Measurements from ENCODE around the gene FIGNL1. TPM values are rescaled to one million over a fixed set of nuclear protein-coding genes. Genes with fewer than 3 reads are reported as not detected.
"Not testable (repeated sequence)": the region's sequence is repeated elsewhere in the genome, so short reads cannot be mapped to it uniquely, and the experiment has no call there.

The FIGNL1 gene
- total RNA-seq, 5 donors from 2014 or later (not counting 1 experiment from before 2014, with no cell fraction given): 10.3 to 17.1 (median 14.5) TPM

DNA sequence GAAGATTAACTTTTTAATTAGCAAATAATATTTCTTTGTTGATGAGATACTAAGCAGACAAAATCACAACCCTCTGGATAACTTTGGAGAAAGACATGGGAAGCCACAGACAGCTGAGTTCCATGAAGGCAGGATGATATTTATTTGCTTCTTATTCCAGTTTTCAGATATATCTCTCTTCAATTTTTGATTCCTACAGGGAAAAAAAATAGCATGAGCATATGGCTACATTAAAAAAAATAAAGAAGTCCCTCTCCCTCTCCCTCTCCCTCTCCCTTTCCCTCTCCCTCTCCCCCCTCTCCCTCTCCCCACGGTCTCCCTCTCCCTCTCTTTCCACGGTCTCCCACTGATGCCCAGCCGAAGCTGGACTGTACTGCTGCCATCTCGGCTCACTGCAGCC is 8.5 kb upstream of the FIGNL1 start:
- H3K9me3 ChIP-seq; H3K27me3 Mint-ChIP-seq; DNase-seq; CTCF ChIA-PET; H3K4me1 Mint-ChIP-seq; H3K4me3 ChIP-seq (ENCODE audit: control insufficient read depth in 1 of 2, extremely low read depth in 1 of 2, low read length in 1 of 2); H3K4me1 ChIP-seq (ENCODE audit: control insufficient read depth in 1 of 2, extremely low read depth in 1 of 2, insufficient read depth in 2 of 2, low read length in 2 of 2); H3K27ac Mint-ChIP-seq; H3K27me3 ChIP-seq (replicated peaks in 1 of 2; ENCODE audit: control insufficient read depth in 2 of 2, extremely low read depth in 1 of 2, insufficient read depth in 2 of 2, low read length in 1 of 2); H3K9me3 Mint-ChIP-seq; H3K36me3 ChIP-seq (ENCODE audit: control insufficient read depth in 2 of 2, extremely low read depth in 1 of 2, insufficient read depth in 1 of 2, low read length in 1 of 2); H3K27ac ChIP-seq (ENCODE audit: low read length); H3K36me3 Mint-ChIP-seq; H3K4me3 Mint-ChIP-seq; ATAC-seq (replicated peaks in 1 of 4): not testable (repeated sequence)
- POLR2A ChIA-PET: interaction anchor here in 1 of 2 donors (0.7 kb wide), 1 partner anchor 361 kb away, joined by 5 read pairs; no protein-coding TSS in a partner anchor
- no CpG with 5 or more reads among the region's 4 CpGs for WGBS (ENCODE audit: insufficient coverage)

DNA sequence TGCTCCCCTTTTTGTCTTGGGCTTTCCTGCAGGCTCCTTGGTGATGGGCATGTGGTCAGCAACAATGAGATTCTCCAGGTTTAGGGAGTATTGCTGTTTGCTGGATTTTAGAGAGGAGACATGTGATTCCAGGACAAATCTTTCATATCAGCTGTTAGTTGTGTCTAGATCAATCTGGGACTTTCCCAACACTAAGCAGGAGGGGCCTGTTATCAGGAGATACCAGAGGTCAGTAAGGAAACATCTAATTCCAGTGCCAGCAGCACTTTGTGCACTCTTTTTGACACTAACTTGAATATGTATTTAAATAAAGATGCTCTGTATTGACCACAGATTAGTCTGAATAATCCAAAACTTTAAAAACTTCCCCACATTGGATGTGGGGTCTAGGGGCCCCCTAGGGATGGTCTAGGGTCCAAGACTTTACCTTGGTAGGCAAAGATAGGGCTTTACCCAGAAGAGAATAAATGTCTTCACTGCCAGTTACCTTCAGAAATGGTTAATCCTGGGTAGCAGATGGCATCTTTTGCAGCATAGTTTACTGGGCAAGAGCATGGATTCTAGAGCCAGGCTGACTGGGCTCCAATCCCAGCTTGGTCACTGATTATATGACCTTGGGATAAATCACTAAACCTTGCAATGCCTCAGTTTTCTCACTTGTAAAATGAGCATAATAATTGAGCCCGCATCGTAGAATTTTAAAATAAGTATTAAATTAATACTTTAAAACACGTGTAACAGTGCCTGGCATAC is 6.4 kb upstream of the FIGNL1 start:
- CTCF ChIA-PET: no interaction called here
- no peaks in the 10 kb centered on the region for H3K9me3 ChIP-seq
- no peaks in the 10 kb centered on the region for H3K36me3 ChIP-seq (ENCODE audit: control insufficient read depth in 2 of 2, extremely low read depth in 1 of 2, insufficient read depth in 1 of 2, low read length in 1 of 2)
- Mint-ChIP-seq H3K27ac (no peak overlapping the region), H3K27me3 (peaks cover 5 to 6% of the 10 kb centered on the region in 2 donors), H3K4me1 (no peaks in the 10 kb centered on the region), H3K36me3 (no peaks in the 10 kb centered on the region), H3K4me3 (no peak overlapping the region), H3K9me3 (no peaks in the 10 kb centered on the region)
- H3K4me1 ChIP-seq (ENCODE audit: control insufficient read depth in 1 of 2, extremely low read depth in 1 of 2, insufficient read depth in 2 of 2, low read length in 2 of 2): no peaks in the 10 kb centered on the region
- ATAC-seq (replicated peaks in 1 of 4) (no peak), DNase-seq (no peak)
- no CpG with 5 or more reads among the region's 3 CpGs for WGBS (ENCODE audit: insufficient coverage)
- H3K27ac ChIP-seq (ENCODE audit: low read length): no peak overlapping the region
- POLR2A ChIA-PET: no interaction called here
- H3K4me3 ChIP-seq (ENCODE audit: control insufficient read depth in 1 of 2, extremely low read depth in 1 of 2, low read length in 1 of 2): no peak overlapping the region
- no peaks in the 10 kb centered on the region for H3K27me3 ChIP-seq (replicated peaks in 1 of 2; ENCODE audit: control insufficient read depth in 2 of 2, extremely low read depth in 1 of 2, insufficient read depth in 2 of 2, low read length in 1 of 2)

DNA sequence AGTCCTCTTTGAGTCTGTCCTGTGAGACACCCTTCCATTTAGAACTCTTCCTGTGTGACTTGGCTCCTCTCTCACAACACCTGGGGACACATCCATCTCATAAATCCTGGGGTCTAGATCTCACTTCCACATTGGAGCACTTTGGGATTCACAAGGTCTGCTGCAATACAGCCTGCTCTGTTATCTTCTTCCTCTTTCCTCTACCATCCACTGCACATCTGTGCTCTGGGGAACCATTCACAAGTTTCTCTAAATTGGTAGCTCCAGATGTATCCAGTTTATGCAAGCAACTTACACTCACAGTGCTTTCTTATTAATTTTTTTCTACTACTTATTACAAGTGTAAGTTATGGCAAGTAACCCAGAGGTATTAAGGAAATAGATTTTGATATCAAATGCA is 5.5 kb upstream of the FIGNL1 start:
- Mint-ChIP-seq H3K27ac (no peak overlapping the region), H3K9me3 (no peaks in the 10 kb centered on the region)

DNA sequence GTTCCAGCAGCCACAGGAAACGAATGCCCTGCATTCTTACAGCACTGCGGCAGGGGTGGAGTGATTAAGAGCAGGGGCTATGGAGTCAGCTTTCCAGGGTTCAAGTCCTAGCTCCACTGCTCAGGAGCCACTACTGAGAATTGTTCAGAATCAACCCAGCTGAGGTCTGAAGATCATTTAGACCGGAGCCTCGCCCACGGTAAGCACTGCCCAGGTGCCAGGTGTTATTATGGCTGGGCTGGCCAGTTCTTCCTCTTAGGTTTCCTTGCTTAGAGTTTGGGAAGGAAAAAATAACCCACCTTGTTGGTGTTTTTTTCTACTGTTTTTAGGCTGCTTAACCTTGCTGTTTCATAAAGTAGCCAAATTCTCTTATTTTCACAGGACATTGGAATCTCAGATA is 4.8 kb upstream of the FIGNL1 start:
- Mint-ChIP-seq H3K27me3 (peaks cover 4 to 6% of the 10 kb centered on the region in 2 donors), H3K4me1 (peaks cover 8 to 13% (median 11%) of the 10 kb centered on the region in 3 donors), H3K27ac (no peak overlapping the region), H3K9me3 (no peaks in the 10 kb centered on the region), H3K4me3 (no peak overlapping the region), H3K36me3 (no peaks in the 10 kb centered on the region)
- Histone ChIP-seq H3K27me3 (replicated peaks in 1 of 2; ENCODE audit: control insufficient read depth in 2 of 2, extremely low read depth in 1 of 2, insufficient read depth in 2 of 2, low read length in 1 of 2) (no peaks in the 10 kb centered on the region), H3K9me3 (no peaks in the 10 kb centered on the region), H3K4me3 (ENCODE audit: control insufficient read depth in 1 of 2, extremely low read depth in 1 of 2, low read length in 1 of 2) (no peak overlapping the region), H3K36me3 (ENCODE audit: control insufficient read depth in 2 of 2, extremely low read depth in 1 of 2, insufficient read depth in 1 of 2, low read length in 1 of 2) (no peaks in the 10 kb centered on the region), H3K27ac (ENCODE audit: low read length) (no peak overlapping the region), H3K4me1 (ENCODE audit: control insufficient read depth in 1 of 2, extremely low read depth in 1 of 2, insufficient read depth in 2 of 2, low read length in 2 of 2) (peaks cover 2 to 9% of the 10 kb centered on the region in 2 experiments)
- POLR2A ChIA-PET: no interaction called here
- DNase-seq (no peak), ATAC-seq (replicated peaks in 1 of 4) (no peak)
- CTCF ChIA-PET: no interaction called here
- no CpG with 5 or more reads among the region's 5 CpGs for WGBS (ENCODE audit: insufficient coverage)

More for the DNA sequence above, 5.5 kb upstream of the FIGNL1 start:
- no peaks in the 10 kb centered on the region for H3K27me3 ChIP-seq (replicated peaks in 1 of 2; ENCODE audit: control insufficient read depth in 2 of 2, extremely low read depth in 1 of 2, insufficient read depth in 2 of 2, low read length in 1 of 2)
- Mint-ChIP-seq H3K4me3 (no peak overlapping the region), H3K36me3 (no peaks in the 10 kb centered on the region), H3K4me1 (peaks cover 7 to 9% (median 8%) of the 10 kb centered on the region in 3 donors), H3K27me3 (peaks cover 4 to 6% of the 10 kb centered on the region in 2 donors)
- CTCF ChIA-PET: no interaction called here
- no peaks in the 10 kb centered on the region for H3K36me3 ChIP-seq (ENCODE audit: control insufficient read depth in 2 of 2, extremely low read depth in 1 of 2, insufficient read depth in 1 of 2, low read length in 1 of 2)
- H3K4me1 ChIP-seq (ENCODE audit: control insufficient read depth in 1 of 2, extremely low read depth in 1 of 2, insufficient read depth in 2 of 2, low read length in 2 of 2): peaks cover 2 to 4% of the 10 kb centered on the region in 2 experiments
- H3K27ac ChIP-seq (ENCODE audit: low read length): no peak overlapping the region
- H3K9me3 ChIP-seq: no peaks in the 10 kb centered on the region
- ATAC-seq (replicated peaks in 1 of 4) (no peak), DNase-seq (no peak)
- POLR2A ChIA-PET: interaction anchor here in 1 of 2 donors (0.7 kb wide), 1 partner anchor 399 kb away, joined by 3 read pairs; no protein-coding TSS in a partner anchor
- no peak overlapping the region for H3K4me3 ChIP-seq (ENCODE audit: control insufficient read depth in 1 of 2, extremely low read depth in 1 of 2, low read length in 1 of 2)

DNA sequence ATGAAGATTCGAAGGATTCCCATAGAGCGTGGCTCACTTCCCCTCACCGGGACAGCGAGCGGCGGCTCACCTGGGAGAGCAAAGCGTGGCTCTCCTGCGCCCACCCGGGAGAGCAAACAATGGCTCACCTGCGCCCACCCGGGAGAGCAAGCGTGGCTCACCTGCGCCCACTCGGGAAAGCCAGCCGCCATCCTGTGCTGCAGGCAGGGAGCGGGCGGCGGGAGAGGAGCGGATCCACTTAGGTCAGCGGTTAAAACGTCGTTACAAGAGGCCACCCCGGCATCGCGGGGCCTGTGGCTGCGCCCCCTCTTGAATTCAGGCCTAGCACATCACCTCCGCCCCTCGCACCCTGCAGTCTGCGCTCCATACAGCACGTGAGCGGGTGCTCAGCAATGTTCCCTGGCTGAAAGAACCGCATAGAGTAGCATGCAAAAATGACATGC is 461 bp upstream of the FIGNL1 start:
- ChIA-PET CTCF (interaction anchor here in 1 of 2 donors (1.5 kb wide), 1 partner anchor 358 kb away, joined by 6 read pairs; no protein-coding TSS in a partner anchor), POLR2A (no interaction called here)
- peak overlapping the region; percentile 89 to 95 (median 92) for H3K4me3 Mint-ChIP-seq
- Histone ChIP-seq H3K36me3 (ENCODE audit: control insufficient read depth in 2 of 2, extremely low read depth in 1 of 2, insufficient read depth in 1 of 2, low read length in 1 of 2) (peaks cover 0 to 15% of the 10 kb centered on the region in 2 donors), H3K27me3 (replicated peaks in 1 of 2; ENCODE audit: control insufficient read depth in 2 of 2, extremely low read depth in 1 of 2, insufficient read depth in 2 of 2, low read length in 1 of 2) (no peaks in the 10 kb centered on the region), H3K27ac (ENCODE audit: low read length) (peak overlapping the region; percentile 91), H3K4me3 (ENCODE audit: control insufficient read depth in 1 of 2, extremely low read depth in 1 of 2, low read length in 1 of 2) (peak overlapping the region; percentile 64 to 82), H3K4me1 (ENCODE audit: control insufficient read depth in 1 of 2, extremely low read depth in 1 of 2, insufficient read depth in 2 of 2, low read length in 2 of 2) (peaks cover 6 to 16% of the 10 kb centered on the region in 2 experiments), H3K9me3 (no peaks in the 10 kb centered on the region)
- ATAC-seq (replicated peaks in 1 of 4) (peak; percentile 35 to 48 (median 48)), DNase-seq (peak in 24 of 35 experiments; percentile 6 to 51 (median 18))
- peak overlapping the region; percentile 95 to 97 for H3K27ac Mint-ChIP-seq
- peaks cover 16% of the 10 kb centered on the region for H3K36me3 Mint-ChIP-seq
- H3K27me3 Mint-ChIP-seq: no peaks in the 10 kb centered on the region
- peaks cover 19 to 31% (median 23%) of the 10 kb centered on the region in 3 donors for H3K4me1 Mint-ChIP-seq
- H3K9me3 Mint-ChIP-seq: no peaks in the 10 kb centered on the region
- 6% methylated on average over 25 of the region's 32 CpGs for WGBS (ENCODE audit: insufficient coverage)

DNA sequence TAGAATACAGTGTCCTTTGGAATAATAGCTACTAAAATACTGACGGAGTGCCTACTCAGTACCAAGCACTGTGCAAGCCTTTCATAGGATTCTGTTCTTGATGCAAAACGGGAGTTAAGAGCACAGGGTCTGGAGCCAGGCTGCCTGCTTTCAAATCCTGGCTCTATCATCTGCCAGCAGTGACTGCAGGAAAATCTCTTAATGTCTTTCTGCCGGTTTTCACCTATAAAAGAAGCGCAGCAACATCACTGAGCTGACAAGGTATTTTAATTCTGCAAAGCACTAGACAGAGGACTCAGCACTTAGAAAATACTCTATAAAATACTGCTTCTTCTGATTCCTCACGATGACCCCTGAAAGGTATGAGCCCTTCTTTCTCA is 659 bp downstream of the FIGNL1 start:
- Histone ChIP-seq H3K36me3 (ENCODE audit: control insufficient read depth in 2 of 2, extremely low read depth in 1 of 2, insufficient read depth in 1 of 2, low read length in 1 of 2) (peaks cover 0 to 19% of the 10 kb centered on the region in 2 donors), H3K27me3 (replicated peaks in 1 of 2; ENCODE audit: control insufficient read depth in 2 of 2, extremely low read depth in 1 of 2, insufficient read depth in 2 of 2, low read length in 1 of 2) (no peaks in the 10 kb centered on the region), H3K9me3 (no peaks in the 10 kb centered on the region), H3K4me3 (ENCODE audit: control insufficient read depth in 1 of 2, extremely low read depth in 1 of 2, low read length in 1 of 2) (peak overlapping the region; percentile 64 to 82), H3K27ac (ENCODE audit: low read length) (peak overlapping the region; percentile 91), H3K4me1 (ENCODE audit: control insufficient read depth in 1 of 2, extremely low read depth in 1 of 2, insufficient read depth in 2 of 2, low read length in 2 of 2) (peaks cover 6 to 16% of the 10 kb centered on the region in 2 experiments)
- Mint-ChIP-seq H3K4me3 (peak overlapping the region; percentile 89 to 95 (median 92)), H3K27me3 (no peaks in the 10 kb centered on the region), H3K27ac (peak overlapping the region; percentile 95 to 97), H3K9me3 (no peaks in the 10 kb centered on the region), H3K36me3 (peaks cover 26% of the 10 kb centered on the region), H3K4me1 (peaks cover 19 to 34% (median 23%) of the 10 kb centered on the region in 3 donors)
- 27% methylated on average over 5 of the region's 5 CpGs for WGBS (ENCODE audit: insufficient coverage)
- POLR2A ChIA-PET: no interaction called here
- DNase-seq: no peak
- CTCF ChIA-PET: interaction anchor here (0.7 to 1.5 kb wide), 5 partner anchors 19 to 357 kb away, joined by 3 to 6 read pairs (median 3); no protein-coding TSS in a partner anchor
- ATAC-seq (replicated peaks in 1 of 4): no peak

Data from T-cell (primary cell).